HG02840 (cell line): Measurements from ENCODE around the gene FOXO6.

Source experiments
- ATAC-seq: cut with Tn5 transposase; IDR thresholded peaks from one replicate; pipeline ENCODE4 v1.9.1; 2021; ENCODE audit warnings: mild to moderate bottlenecking, moderate library complexity, moderate number of reproducible peaks; ENCODE audit not compliant: unreplicated experiment, low FRiP score

FOXO6 gene

GRCh38 chr1:41419584-41420295 lies 58.5 kb downstream of the FOXO6 start:
- no peak for ATAC-seq

- ATAC-seq, result no peak
Observed at GRCh38 chr1:41420351-41420750, 59.1 kb downstream of the FOXO6 start.

GRCh38 chr1:41420860-41421259 lies 59.6 kb downstream of the FOXO6 start:
- no peak for ATAC-seq

GRCh38 chr1:41422306-41422705 lies 61.1 kb downstream of the FOXO6 start:
- no peak for ATAC-seq

GRCh38 chr1:41423511-41424191 lies 62.4 kb downstream of the FOXO6 start:
- no peak for ATAC-seq

- ATAC-seq, result no peak
Observed at GRCh38 chr1:41424581-41425118, 63.4 kb downstream of the FOXO6 start.

- no peak for ATAC-seq
Observed at GRCh38 chr1:41425369-41425768, 64.1 kb downstream of the FOXO6 start.

- ATAC-seq, result no peak
Observed at GRCh38 chr1:41426201-41426890, 65.1 kb downstream of the FOXO6 start.

GRCh38 chr1:41427122-41427913 lies 66.1 kb downstream of the FOXO6 start:
- no peak for ATAC-seq

GRCh38 chr1:41427916-41428737 lies 66.9 kb downstream of the FOXO6 start:
- no peak for ATAC-seq

GRCh38 chr1:41428738-41429640 lies 67.8 kb downstream of the FOXO6 start:
- ATAC-seq, result no peak

- ATAC-seq, result no peak
Observed at GRCh38 chr1:41429641-41430035, 68.4 kb downstream of the FOXO6 start.

- no peak for ATAC-seq
Observed at GRCh38 chr1:41430069-41430468, 68.8 kb downstream of the FOXO6 start.

- no peak for ATAC-seq
Observed at GRCh38 chr1:41430582-41430981, 69.3 kb downstream of the FOXO6 start.

GRCh38 chr1:41431490-41432350 lies 70.5 kb downstream of the FOXO6 start:
- no peak for ATAC-seq
